Stimulated activated CD8-positive, alpha-beta memory T cell treated with anti-CD3 and anti-CD28 coated beads, Interleukin-15, amount 100 ng/mL, for 48 hours (primary cell): ENCODE data around the gene NUDT16L1.

Experiments used
- DNase-seq, 2 donors: peaks; one replicate each; pipeline ENCODE4 v3.0.0-alpha.2; 2020; ENCODE audit warnings: low read depth in 2 of 2

The NUDT16L1 gene

DNA sequence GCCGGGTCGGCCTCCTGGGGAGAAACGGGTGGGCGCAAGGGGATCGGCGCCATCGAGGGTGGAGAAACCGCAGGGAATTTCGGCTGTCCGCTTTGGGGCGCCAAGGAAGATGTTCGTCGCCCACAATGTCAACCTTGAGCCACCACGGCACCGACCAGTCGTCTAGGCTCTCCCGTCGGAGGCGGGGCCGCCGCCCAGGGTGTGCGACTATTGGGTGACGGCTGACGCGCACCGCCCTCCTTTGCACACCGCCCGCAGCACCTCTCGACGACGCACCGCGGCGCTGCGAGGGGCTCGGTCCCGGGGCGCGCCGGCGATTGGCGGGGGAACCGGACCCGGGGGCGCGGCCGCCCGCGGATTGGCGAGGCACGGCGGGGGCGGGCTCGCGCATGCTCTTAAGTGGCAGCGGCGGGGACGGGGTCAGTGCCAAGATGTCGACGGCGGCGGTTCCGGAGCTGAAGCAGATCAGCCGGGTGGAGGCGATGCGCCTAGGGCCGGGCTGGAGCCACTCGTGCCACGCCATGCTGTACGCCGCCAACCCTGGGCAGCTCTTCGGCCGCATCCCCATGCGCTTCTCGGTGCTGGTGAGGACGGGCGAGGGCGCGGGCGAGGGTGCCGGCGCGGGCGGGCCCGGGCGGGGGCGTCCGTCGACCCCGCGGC, at the start of gene NUDT16L1:
Gene NUDT16L1, plus strand, starts transcription at position 267 of the 660 bp plus-strand sequence. Its CDS starts 165 bp downstream, at position 432.
- DNase-seq = peak; percentile 98

DNA sequence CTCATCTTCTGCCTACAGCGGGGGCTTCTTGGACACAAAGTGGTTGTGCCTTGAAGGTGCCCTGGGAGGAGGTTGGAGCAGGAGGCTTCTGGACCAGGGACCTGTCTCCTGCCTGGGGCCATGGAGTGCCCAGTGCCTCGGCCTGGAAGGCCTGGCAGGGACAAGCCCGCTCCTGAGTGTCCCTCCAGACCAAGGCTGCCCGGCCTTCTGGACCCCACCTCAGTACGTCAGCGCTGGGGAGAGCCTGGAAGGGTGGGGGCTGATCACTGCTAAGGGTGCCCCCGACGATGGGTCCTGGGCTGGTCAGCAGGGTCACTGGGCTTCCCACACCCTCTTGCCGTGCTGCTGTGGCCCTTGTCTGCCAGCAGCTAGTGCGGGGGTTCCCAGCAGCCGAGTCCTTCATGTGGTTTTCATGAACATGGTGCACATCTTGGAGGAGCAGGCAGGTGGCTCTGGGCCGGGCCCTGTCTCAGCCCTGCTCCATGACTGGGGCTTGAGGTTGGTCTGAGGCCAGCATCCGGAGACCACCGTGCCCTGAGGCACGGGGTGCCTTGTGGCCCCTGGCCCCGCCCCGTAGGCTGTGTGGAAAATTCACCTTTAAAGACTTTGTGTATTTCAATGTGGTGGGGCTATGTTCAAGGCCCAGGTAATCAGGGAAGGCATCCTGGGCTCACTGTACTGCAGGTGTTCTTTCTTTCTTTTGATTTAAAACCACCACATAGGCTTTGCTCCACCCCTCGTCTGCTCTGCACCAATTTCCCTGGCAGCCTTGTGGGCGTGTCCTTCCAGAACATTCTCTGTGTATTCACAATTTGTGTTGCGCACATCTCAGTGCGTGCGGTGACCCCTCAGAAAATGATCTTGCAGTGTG, 46.4 kb upstream of the NUDT16L1 start:
- no peak for DNase-seq

DNA sequence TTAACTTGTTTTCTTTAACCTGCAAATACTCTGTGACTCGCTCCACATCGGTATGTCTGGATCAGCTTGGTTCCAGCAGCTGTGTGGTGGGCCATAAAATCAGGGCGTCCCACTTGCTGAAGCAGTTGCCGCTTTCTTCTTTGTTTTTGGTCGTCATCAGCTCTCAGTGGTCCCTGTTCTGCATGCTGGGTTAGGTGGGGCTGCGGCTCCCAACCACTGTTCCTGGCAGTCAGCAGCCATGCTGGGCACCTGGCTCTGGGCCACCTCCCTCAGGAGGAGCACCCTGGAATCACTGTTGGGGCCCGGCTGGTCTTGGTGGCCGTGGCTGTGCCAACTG, 45.8 kb upstream of the NUDT16L1 start:
- no peak for DNase-seq

DNA sequence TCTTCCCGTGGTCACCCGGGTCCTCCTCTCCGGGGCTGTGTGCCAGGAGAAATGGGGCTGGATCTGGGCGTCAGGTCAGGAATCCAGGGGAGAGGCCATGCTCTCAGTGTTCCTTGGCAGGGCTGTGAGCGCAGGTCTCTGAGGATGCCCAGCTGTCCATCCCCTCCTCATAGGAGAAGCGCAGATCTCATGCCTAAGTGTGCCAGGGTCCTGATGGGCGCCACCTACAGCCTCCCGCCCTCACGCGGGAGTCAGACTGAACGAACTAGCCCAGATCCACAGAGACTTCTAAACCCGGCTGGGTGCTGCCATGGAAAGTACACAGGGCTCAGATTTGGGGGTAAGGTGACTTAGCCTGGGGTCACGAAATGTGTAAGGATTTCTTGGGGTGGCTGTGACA, 44.4 kb upstream of the NUDT16L1 start:
- no peak for DNase-seq

DNA sequence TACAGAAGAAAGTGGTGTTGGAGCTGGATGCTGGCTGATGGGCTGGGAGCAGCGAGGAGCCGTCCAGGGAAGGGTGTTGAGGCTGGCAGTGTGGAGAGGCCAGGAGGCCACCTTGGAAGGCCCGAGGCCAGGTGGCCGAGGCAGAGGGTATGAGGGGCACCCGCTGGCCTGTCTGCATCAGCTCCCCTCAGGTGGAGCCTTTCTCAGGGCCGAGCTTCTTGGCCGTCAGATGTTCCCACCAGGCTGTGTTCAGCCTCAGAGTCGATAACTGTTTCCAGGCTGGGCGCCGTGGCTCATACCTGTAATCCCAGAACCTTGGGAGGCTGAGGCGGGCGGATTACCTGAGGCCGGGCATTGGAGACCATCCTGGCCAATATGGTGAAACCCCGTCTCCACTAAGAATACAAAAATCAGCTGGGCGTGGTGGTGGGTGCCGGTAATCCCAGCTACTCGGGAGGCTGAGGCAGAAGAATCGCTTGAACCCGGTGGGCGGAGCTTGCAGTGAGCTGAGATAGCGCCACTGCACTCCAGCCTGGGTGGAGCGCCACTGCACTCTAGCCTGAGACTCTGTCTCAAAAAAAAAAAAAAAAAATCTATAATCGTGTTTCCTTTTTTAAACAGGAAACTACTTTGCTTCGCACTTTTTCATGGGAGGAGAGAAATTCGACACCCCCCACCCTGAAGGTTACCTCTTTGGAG, 43.5 kb upstream of the NUDT16L1 start:
- no peak for DNase-seq

DNA sequence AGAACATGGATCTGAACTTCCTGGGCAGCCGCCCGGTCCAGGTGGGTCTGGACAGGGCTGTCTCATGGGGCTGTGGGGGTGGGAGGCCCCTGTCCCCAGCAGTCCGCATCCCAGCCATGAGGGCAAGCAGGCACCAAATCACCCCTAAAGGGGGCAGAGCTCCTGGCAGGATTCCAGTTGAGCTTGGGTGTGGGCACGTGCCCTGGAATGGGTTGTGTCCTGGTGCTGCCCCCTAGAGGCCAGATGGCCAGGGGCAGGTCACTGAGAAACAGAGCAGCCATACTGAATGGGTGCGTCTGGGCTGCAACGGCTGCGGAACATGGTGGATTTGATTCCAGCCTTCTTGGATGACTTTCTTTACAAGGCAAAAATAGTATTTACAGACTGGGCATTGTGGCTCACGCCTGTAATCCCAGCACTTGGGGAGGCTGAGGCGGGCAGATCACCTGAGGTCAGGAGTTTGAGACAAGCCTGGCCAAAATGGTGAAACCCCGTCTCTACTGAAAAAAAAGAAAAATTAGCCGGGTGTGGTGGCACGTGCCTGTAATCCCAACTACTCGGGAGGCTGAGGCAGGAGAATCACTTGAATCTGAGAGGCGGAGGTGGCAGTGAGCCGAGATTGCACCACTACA, 42.8 kb upstream of the NUDT16L1 start:
- peak; percentile 59 to 69 for DNase-seq

DNA sequence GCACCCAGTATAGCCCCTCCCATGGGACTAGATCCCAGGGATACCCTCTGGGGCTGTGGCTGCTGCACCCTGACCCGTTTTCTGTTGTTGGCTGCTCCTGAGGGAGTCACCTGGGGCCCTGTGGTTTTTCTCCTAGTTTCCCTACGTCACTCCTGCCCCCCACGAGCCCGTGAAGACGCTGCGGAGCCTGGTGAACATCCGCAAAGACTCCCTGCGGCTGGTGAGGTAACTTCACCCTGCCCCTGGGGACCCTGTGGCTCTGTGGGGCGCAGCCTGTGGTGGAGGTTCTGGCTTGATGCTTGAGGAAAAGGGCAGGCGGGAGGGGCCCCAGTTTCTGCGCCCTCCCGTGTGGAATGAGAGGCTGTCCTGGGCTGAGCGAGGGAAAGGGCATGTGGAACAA, 41.5 kb upstream of the NUDT16L1 start:
- DNase-seq = no peak

DNA sequence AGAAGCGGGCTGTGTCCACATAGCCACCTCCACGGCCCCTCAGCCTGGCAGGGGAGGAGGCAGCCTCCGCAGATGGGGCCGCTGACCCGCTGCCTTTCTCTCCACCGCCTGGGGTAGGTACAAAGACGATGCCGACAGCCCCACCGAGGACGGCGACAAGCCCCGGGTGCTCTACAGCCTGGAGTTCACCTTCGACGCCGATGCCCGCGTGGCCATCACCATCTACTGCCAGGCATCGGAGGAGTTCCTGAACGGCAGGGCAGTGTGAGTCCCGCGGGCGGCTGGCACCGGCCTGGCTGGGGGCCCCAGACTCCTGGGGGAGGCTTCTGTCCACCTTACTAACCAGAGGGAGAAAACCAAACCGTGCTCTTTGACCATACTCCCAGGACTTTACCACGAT, 40.8 kb upstream of the NUDT16L1 start:
- DNase-seq = no peak

DNA sequence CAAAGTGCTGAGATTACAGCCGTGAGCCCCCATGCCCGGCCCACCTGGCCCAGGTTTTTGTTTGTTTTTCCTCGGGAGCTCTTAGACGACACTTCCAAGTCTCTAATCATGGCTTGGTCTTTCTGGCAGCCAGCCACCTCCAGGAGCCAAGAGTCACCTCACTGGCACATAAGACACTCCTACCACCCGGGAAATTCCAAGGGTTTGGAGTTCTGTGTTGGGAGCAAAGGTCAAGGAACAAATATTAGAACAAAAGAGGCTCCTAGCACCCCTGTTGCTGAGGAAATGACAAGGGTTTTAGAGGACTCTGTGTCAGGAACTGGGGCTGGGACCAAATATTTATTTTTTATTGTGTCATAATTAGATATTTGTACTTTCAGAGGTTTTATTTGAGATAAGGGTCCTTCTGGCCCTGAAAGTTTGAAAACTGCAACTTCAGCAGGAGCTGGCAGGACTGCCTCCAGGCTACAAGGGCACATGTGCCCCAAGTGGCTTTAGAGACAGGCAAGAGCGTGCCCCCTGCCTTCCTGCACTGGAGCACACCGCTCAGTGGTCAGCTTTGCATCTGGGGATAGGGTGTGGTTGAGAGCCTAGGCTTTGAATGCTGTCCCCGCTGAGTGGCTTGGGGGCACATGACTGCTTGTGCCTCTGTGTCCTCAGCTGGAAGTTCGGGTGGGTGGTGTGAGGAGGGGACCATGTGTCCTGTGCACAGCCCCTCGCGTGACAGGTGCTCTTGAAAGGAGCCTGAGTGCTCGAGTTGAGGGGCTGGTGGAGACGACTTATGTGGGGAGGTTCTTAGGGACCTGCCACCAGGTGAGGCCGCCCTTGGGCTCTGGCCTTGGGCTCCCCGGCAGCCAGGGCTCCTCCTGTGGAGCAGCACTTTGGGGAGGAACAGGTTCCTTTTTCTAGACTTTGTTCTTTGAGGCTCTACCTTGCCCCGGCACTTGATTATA, 39.1 kb upstream of the NUDT16L1 start:
- no peak for DNase-seq

DNA sequence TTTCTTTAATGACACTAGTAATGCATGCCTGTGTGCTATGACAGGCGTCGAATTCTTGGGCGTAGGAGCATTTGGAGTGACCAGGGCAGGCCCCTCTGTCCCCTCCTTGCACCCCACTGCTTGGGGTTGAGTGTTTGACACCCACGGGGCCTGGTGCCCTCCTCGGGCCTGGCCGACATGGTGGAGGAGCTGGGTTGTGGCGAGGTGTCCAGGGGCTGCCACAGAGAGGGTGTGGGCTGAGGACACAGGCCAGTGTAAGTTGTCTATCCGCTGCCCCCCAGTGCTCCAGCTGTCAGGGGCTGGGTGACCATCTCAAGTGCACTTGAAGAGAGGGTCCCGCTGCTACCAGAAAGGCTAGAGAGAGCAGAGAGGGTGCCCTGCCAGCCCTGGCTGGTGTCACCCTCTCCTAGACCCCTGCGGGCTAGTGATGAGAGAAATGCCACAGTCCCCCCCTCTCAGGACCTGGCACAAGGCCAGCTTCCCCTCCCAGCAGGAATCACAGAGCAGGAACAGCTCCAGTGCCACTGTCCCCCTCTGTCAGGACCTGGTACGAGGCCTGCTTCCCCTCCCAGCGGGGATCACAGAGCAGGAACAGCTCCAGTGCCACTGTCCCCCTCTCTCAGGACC, 38.3 kb upstream of the NUDT16L1 start:
- DNase-seq = no peak

DNA sequence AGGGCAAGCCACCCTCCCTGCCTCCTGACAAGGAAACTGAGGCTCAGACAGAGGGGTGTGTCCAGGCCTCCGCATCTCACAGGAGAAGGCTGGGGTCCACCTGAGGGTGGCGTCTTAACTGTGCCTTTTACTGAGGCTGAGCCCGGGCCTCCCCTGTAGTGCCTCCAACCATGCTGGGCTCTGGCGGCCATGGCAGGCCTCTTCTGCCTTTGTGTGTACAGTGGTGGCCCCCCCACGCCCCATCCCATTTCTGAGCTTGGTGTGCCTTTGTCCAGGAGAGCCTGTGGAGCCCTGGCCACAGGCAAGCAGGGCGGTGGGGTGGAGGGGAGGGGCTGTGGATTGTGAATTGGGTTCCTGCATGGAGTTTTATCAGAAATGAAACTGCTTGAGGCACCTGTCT, 37.6 kb upstream of the NUDT16L1 start:
- DNase-seq = no peak

DNA sequence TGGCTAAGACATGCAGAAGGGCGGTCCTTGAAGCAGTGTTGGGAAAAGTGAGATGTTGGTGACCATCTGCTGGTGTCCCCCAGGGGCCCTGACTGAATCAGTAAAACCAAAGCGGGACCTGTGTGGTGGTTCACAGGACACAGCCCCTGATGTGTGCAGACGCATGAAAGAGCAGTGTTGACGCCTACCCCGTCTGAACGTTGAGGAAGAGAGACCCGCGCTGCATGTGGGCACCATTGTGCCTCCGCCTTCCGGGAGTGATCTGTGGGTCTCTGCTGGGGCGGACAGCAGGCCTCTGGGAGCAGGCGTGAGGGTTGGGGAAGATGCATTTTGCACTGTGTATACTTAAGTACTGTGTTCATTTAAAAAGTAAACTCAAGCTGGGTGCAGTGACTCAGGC, 37.1 kb upstream of the NUDT16L1 start:
- DNase-seq = no peak

DNA sequence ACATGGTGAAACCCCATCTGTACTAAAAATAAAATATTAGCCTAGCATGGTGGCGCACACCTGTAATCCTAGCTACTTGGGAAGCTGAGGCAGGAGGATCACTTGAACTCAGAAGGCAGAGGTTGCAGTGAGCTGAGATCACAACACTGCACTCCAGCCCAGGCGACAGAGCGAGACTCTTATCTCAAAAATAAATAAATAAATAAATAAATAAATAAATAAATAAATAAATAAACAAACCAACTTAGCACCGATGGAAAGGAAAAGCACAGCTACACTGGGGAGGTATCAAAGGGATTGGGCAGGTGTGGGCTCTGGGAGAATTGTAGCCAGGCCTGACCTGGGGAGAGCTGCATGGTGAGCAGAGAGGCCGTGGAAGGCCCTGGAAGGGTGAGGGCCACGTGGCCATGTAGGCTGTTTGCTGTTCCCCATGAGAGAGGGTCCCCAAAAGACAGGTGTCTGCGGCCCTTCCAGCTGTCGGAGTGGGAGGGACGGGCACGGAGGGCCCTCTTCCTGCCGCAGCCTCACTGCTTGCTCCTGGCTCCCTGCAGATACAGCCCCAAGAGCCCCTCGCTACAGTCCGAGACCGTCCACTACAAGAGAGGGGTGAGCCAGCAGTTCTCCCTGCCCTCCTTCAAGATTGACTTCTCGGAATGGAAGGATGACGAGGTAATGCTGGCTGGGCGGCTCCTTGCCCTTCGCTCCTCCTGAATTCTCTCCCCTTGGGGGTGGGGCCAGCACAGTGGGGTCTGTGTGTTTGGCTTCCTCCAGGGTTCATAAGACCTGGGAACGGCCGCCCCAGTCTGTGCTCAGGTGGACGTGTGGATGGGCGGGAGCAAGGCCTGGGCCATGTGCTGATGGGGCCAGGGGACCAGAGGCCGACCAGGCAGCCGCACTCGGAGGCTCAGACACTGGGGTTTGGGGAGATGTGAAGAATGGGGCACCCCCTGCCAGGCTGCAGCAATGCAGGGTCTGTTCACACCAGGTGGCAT, 36.4 kb upstream of the NUDT16L1 start:
- DNase-seq = no peak

DNA sequence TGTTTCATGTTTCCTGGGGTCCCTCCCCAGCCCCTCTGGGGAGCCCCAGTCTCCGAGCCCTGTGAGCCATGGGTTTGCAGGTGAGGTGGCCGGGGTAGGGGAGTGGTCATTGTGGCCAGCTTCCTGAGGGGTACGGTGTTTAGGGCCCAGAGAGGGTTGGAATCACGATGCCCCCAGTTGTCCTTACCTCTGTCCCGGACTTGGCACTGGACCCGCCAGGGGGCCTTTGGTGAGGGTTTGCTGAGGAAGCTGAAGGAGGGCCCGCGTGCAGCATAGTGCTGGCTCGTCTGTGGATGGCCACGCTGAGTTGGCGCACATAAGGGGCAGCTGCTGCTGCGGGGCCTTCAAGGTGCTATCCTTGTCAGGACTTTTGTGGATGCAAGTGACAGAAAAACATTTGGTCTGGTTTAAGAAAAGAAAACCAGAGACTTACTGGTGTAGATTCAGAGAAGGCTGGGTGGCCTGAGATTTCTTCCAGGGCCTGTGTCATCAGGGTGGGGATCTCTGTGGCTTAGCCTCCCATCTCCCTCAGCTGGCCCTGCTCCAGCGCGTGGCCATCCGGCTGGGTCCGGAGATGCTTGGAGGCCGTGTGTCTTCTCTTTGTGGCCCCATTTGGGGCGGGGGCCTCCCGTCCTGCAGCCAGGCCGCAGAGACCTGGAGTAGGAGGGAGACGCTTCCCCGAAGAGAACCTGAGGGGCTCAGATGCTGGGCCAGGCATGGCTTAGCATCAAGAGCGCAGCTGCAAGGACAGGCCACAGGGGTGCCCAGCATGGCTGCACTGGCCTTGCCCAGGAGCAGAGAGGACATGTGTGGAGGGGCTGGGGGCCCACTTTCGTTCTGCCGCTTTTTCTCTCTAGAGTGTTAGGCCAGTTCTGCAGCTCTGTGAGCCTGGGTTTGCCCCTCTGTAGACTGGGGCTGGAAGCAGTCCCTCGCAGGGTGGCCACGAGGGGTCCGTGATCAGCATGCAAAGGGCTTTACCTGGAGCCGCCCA, 33.7 kb upstream of the NUDT16L1 start:
- no peak for DNase-seq

DNA sequence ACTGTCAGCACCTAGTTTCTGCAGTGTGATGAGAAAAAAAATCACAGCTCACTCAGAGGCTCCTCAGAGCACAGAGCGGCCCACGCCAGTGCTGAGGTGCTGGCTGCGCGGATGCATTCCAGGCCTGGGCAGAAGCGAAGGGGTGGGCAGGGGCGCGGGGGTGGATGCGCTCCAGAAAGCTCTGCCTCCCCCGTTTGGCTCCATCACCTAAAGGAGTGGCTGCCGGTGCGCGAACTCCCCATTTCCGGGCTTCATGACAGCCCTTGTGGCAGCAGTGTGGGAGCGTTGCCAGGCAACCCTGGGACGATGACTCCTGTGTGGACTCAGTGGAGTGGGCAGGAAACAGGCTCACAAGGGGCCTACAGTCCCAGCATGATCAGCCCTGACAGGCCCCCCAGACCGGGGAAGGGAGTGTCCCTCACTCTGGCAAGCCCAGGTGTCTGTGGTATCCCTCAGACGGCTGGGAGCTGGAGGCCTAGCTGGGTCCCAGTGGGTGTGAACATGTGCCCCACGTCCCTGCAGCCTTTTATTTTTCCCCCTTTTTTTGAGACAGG, 32.8 kb upstream of the NUDT16L1 start:
- peak; percentile 78 to 89 for DNase-seq

DNA sequence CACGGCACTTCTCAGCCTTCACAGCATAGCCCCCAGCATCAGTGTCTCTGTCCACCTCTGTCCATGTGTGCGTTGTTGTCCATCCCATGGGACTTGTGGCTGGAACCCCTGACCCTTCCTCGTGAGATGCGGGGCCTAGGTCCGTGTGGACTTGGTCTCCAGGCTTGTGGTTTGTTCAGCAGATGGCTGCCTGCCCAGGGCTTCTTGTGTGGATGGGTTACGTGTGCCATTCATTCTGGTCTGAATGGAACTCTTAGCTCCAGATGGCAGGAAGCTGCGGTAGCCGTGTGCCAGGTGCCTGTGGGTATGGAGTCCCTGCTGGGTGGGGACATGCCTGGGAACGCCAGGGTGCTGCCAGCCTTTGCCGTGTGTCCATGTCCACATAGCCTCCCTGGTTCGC, 31.7 kb upstream of the NUDT16L1 start:
- no peak for DNase-seq

DNA sequence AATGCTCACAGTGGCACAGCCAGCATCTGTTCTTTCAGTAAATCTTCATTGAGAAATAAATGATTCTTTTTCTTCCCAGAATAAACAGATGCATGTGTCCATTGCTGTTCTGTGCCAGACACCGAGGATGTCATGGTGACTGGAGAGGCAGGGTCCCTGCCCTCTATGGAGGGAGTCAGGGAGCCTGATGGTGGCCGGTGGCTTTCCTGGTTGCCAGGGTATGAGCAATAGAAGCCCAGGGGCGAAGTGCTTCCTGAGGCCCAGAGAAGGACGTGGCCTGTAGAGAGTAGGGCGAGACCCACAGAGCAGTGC, 29.9 kb upstream of the NUDT16L1 start:
- no peak for DNase-seq
